ENCODE data around the gene MTRFR.
"Not testable (repeated sequence)": the region's sequence is repeated elsewhere in the genome, so short reads cannot be mapped to it uniquely, and the experiment has no call there.

MTRFR gene

GRCh38 chr12:123232807-123233504, at the start of gene MTRFR, which contains the start of gene MPHOSPH9:
Gene MTRFR, plus strand, starts transcription at chr12:123233436. Its CDS starts 20,239 bp downstream, at chr12:123253675.
Gene MPHOSPH9, minus strand, starts transcription at chr12:123233141. Its CDS starts 2,777 bp downstream, at chr12:123230364.
- peak; percentile 99 for DNase-seq (ENCODE audit: low read depth)

- DNase-seq (ENCODE audit: low read depth) = no peak
Measured at GRCh38 chr12:123187637-123188036, 45.6 kb upstream of the MTRFR start.

- no peak for DNase-seq (ENCODE audit: low read depth)
Measured at GRCh38 chr12:123199936-123200335, 33.3 kb upstream of the MTRFR start.

GRCh38 chr12:123200414-123200813, 32.8 kb upstream of the MTRFR start:
- no peak for DNase-seq (ENCODE audit: low read depth)

- DNase-seq (ENCODE audit: low read depth) = peak; percentile 15
Measured at GRCh38 chr12:123206794-123207193, 26.4 kb upstream of the MTRFR start.

GRCh38 chr12:123207815-123208214, 25.4 kb upstream of the MTRFR start:
- not testable (repeated sequence) for DNase-seq (ENCODE audit: low read depth)

GRCh38 chr12:123223241-123223668, 10.0 kb upstream of the MTRFR start:
- no peak for DNase-seq (ENCODE audit: low read depth)

- no peak for DNase-seq (ENCODE audit: low read depth)
Measured at GRCh38 chr12:123225443-123225842, 7.8 kb upstream of the MTRFR start.

- no peak for DNase-seq (ENCODE audit: low read depth)
Measured at GRCh38 chr12:123227581-123228258, 5.5 kb upstream of the MTRFR start.

GRCh38 chr12:123229051-123229450, 4.2 kb upstream of the MTRFR start:
- DNase-seq (ENCODE audit: low read depth) = no peak

- DNase-seq (ENCODE audit: low read depth) = no peak
Measured at GRCh38 chr12:123231931-123232330, 1.3 kb upstream of the MTRFR start.

- no peak for DNase-seq (ENCODE audit: low read depth)
Measured at GRCh38 chr12:123232472-123232806, 797 bp upstream of the MTRFR start.

GRCh38 chr12:123233505-123234308, 471 bp downstream of the MTRFR start:
- no peak for DNase-seq (ENCODE audit: low read depth)

- DNase-seq (ENCODE audit: low read depth) = peak; percentile 72
Measured at GRCh38 chr12:123237646-123238329, 4.6 kb downstream of the MTRFR start.

GRCh38 chr12:123238330-123238682, 5.1 kb downstream of the MTRFR start:
- no peak for DNase-seq (ENCODE audit: low read depth)

- no peak for DNase-seq (ENCODE audit: low read depth)
Measured at GRCh38 chr12:123238961-123239360, 5.7 kb downstream of the MTRFR start.

- DNase-seq (ENCODE audit: low read depth) = no peak
Measured at GRCh38 chr12:123242116-123242904, 9.1 kb downstream of the MTRFR start.

GRCh38 chr12:123243671-123244262, 10.5 kb downstream of the MTRFR start:
- DNase-seq (ENCODE audit: low read depth) = no peak

GRCh38 chr12:123245678-123246077, 12.4 kb downstream of the MTRFR start:
- DNase-seq (ENCODE audit: low read depth) = no peak

- not testable (repeated sequence) for DNase-seq (ENCODE audit: low read depth)
Measured at GRCh38 chr12:123248129-123248528, 14.9 kb downstream of the MTRFR start.

Data from amniotic epithelial cell (primary cell).